NCI-H510A treated with DMSO at 0.1 percent for 48 hours (cell line): ENCODE results near the gene TPO.

Experiments used
- DNase-seq: peaks from one replicate; lab custom pipeline; 2025; lab: John Stamatoyannopoulos, UW

The TPO gene

GRCh38 chr2:1584691-1585485 is 171.6 kb downstream of the TPO start:
- no peak for DNase-seq

GRCh38 chr2:1585635-1586034 is 172.4 kb downstream of the TPO start:
- no peak for DNase-seq

DNA sequence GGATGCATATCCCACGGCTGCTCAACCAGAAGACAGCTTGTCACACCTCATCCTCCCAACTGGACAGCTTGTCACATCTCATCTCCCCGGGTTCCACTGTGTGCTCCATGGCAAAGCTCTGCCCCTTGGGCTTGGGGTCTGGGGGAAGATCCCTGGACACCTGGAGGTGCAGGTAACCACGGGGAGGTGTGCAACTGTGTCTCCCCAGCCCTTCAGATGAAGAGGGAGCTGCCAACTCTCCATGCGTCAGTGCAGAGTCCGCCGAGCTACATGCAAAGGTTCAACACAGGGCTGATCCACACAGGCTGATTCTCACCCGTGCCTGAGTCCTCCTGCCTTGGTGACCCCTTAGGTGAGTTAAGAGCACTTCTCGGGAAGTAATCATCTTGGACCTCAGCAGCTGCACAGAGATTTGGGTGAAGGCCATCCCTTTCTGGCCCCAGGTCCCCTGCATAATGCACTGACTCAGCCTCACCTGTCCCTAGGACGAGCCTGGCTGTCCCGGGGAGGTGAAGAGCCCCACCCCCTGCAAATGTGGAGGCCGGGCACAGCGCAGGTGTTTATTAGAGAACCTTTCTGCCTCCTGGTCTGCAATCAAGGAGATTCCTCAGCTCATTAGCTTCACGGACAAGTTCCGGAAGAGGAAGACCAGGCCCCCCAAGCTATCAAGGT is 173.1 kb downstream of the TPO start:
- no peak for DNase-seq

DNA sequence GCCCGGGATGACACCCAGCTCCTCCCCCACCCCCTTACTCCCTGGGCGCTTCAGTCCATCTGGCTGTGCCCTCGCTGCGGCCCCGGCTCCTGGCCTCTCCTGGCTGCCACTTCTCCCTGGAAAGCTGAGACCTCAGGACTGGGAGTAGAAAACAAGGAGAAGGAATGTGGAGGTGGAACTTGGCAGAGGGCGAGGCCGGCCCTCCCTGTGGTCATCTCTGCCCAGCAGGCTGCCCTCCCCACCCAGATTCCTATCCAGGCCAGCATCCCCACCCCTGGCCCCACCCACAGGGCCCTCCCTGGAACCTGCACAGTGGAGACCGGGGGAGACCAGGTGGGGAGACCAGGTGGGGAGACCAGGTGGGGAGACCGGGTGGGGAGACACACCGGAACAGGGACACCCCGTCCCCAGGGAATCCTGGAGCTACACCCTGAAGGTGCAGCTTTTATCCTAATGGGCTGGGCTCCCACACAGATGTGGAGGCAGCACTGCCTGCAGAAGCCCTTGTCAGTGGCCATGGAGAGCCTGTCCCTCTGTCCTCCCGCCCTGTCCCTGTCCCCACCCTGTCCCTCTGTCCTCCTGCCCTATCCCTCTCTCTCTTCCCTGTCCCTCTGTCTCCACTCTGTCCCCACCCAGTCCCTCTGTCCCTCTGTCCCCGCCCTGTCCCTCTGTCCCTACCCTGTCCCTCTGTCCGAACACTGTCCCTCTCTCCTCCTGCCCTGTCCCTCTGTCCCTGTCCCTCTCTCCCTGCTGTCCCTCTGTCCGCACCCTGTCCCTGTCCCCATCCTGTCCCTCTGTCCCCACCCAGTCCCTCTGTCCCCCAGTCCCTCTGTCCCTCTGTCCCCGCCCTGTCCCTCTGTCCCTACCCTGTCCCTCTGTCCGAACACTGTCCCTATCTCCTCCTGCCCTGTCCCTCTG is 173.9 kb downstream of the TPO start:
- no peak for DNase-seq

DNA sequence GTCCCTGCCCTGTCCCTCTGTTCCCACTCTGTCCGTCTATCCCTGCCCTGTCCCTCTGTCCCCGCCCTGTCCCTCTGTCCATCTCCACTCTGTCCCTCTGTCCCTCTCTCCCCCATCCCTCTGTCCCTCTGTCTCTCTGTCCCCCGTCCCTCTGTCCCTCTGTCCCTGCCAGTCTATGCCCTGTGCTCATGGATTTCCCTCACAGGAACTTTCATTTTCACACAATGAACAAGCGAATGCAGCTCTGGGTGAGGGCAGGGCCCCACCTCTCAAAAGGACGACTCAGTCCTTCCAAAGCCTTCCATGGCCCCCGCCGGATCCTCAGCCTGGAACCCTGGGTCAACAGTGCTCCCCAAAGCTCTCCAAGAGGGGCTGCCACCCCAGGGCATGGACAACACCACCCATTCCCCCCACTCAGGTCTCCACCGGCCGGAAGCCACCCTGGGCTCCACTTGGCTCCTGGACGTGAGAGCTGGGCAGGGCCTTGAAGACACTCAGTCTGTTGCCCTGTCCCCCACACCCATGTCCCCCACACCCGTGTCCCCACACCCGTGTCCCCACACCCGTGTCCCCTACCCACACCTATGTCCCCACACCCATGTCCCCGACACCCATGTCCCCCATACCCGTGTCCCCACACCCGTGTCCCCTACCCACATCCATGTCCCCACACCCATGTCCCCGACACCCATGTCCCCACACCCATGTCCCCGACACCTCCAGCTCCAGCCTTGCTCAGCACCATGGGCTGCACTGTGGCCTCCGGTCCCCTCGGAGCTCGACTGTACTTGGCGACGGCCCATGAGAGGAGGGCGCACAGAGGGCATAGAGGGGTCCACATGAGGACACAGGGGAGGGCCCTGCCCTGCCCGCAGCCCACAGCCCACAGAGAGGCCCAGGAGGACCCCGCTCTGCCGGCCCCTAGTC is 175.1 kb downstream of the TPO start:
- DNase-seq = no peak

DNA sequence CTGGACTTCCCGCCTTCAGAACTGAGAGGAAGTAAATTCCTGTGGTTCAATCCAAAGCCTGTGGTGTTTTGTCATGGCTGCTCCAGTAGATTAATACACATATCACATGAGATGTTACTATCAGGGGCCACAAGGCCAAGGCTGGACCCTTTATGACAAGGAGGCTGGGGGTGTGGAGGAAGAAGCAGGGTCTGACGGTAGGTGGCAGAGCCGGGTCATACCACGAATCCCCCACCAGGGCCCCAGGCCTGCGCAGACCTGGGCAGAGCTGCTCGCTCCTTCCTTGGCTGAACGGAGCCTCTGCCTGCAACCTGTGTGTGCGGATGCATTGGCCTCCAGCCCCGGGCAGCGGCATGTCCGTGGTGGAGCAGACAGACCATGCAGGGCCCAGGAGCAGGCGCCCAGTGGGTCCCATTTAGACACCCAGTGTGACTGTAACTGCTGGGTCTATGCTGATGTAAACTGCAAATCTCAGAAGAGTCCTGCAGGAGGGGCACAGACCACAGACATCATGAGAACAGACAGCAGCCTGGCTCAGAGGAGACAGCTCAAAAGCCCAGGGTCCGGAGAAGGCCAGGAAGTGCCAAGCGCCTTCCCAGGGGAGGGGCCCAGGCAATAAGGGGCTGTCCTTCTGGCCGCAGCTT is 175.8 kb downstream of the TPO start:
- no peak for DNase-seq

GRCh38 chr2:1590596-1591460 is 177.6 kb downstream of the TPO start:
- DNase-seq = no peak

DNA sequence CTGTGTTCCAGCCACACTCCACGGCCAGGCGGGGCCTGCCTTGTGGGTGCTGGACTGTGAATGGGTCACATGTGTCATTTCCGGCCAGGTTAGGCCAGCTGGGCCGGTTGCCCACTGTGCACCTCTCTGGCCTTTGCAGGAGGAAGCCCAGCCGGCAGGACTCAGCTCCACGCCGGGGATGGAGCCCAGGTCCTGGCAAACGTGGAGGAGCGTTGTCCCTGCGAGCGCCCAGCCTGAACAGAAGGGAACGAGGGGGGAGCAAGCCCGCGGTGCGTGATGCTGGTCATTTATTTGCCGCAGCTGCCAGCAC is 178.2 kb downstream of the TPO start:
- no peak for DNase-seq
